KOPT-K1 (cell line): ENCODE data around the gene OR2H2.

Source experiments
- H3K27ac ChIP-seq: fragments of 200-600 bp; sonication (generic); 2 replicates; pipeline ENCODE4 v1.5.1; 2016; ENCODE audit warnings: antibody characterized with exemption, mild to moderate bottlenecking, low read depth, low read length; ENCODE audit not compliant: poor library complexity, severe bottlenecking
- H3K36me3 ChIP-seq: fragments of 200-600 bp; sonication (generic); 2 replicates; pipeline ENCODE4 v1.5.1; 2017; ENCODE audit warnings: antibody characterized with exemption, mild to moderate bottlenecking, low read length, moderate library complexity; ENCODE audit not compliant: insufficient read depth
- H3K9me3 ChIP-seq: fragments of 200-600 bp; sonication (generic); 2 replicates; pipeline ENCODE4 v1.5.1; 2017; ENCODE audit warnings: antibody characterized with exemption, low read length, mild to moderate bottlenecking; ENCODE audit not compliant: insufficient read depth, poor library complexity, severe bottlenecking

Gene OR2H2

DNA sequence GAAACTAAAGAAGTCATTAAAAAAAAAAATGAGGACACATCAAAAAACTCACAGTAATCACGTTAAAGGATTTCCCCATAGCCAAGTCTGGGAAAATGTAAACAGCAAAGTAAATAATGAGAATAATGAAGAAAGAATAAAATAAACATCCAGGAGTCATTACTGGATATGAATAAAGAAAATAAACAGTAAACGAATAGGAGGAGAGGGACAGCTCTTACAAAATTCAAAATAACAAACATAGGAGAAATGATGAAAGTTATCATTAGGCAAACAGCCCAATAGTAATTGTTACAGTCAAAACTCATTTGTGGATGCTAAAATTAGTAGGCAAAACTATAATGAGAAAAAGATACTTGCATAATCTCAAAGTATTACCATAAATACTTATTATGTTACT lies 17.4 kb upstream of the OR2H2 start:
- Histone ChIP-seq H3K36me3 (no peaks in the 10 kb centered on the region), H3K27ac (no peak overlapping the region)

DNA sequence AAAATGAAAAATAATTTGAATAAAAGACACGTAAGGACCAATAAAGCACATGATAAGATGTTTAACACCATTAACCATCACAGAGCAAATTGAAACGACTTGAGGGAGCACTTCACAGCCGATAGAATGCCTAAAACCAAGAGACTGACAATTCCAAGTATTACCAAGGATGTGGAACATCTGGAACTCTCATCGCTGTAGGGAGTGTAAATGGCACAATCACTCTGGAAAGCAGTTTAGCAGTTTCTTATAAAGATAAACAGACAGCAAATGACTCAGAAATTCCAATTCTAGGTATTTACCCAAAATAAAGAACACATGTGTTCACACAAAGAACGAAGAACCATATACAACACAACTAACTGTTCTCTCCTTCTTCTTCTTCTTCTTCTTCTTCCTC lies 16.9 kb upstream of the OR2H2 start:
- no peaks in the 10 kb centered on the region for H3K36me3 ChIP-seq
- H3K9me3 ChIP-seq: no peaks in the 10 kb centered on the region
- no peak overlapping the region for H3K27ac ChIP-seq

More for the DNA sequence above, 17.4 kb upstream of the OR2H2 start:
- H3K9me3 ChIP-seq: no peaks in the 10 kb centered on the region

DNA sequence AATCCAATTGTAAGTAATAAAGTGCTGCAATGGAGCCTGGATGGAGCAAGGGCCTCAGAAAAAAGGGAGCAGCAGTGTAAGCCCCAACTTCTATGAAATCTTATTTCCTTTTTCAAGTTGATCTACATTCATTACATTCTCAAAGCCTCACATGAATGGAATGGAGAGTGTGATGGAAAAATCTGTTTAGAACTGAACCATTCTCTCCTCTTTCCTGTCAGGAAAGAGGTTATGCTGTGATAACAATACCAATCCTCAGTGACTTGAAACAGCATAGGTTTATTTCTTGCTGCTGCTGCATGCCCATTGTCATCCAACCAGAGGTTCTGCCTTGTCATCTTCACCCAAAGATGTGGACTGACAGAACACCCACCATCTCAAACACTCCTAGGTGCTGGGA lies 8.9 kb upstream of the OR2H2 start:
- no peak overlapping the region for H3K27ac ChIP-seq
- H3K36me3 ChIP-seq: no peaks in the 10 kb centered on the region
- no peaks in the 10 kb centered on the region for H3K9me3 ChIP-seq

DNA sequence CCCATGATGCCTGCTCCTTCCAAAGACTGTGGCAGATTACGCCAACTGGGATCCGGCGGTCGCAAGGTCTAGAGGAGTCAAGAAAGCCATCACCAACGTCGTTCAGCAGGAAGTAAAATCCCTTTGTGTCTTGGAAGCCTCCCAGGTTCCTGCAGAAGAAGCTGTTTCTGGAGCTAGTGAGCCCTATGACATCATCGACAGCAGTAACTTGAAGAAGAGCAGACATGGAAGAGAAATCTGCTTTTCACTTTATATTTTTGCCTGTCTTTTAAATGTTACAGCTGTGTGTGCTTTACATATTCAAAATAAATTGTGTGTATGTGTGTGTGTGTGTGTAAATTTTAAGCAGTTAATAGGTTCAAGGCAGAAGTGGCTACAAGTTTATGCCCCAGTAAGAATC lies 7.4 kb upstream of the OR2H2 start:
- no peaks in the 10 kb centered on the region for H3K9me3 ChIP-seq
- no peak overlapping the region for H3K27ac ChIP-seq
- no peaks in the 10 kb centered on the region for H3K36me3 ChIP-seq

DNA sequence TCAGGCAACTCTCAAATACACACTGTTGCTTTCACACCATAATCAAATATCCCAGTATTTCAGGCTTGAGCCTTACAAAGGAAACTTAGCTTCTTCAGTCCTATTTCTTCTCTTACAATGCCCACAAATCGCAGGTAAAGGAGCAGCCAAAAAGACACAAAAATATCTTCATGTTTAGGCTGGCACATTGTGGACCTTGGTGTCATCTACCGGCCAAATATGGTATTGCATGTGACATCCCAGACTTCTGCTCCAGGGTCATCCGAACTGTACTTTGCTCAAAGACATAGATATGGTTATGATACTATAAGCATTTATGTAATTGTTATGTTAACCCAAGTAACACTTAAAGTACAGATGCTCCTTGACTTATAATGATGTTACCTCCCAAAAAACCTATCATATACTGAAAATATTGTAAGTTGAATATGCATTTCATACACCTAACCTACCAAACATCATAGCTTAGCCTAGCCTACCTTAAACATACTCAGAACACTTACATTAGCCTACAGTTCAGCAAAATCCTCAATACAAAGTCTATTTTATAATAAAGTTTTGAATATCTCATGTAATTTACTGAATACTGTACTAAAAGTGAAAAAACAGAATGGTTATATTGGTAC lies 4.6 kb downstream of the OR2H2 start:
- H3K9me3 ChIP-seq: no peaks in the 10 kb centered on the region
- no peak overlapping the region for H3K27ac ChIP-seq
- H3K36me3 ChIP-seq: no peaks in the 10 kb centered on the region

DNA sequence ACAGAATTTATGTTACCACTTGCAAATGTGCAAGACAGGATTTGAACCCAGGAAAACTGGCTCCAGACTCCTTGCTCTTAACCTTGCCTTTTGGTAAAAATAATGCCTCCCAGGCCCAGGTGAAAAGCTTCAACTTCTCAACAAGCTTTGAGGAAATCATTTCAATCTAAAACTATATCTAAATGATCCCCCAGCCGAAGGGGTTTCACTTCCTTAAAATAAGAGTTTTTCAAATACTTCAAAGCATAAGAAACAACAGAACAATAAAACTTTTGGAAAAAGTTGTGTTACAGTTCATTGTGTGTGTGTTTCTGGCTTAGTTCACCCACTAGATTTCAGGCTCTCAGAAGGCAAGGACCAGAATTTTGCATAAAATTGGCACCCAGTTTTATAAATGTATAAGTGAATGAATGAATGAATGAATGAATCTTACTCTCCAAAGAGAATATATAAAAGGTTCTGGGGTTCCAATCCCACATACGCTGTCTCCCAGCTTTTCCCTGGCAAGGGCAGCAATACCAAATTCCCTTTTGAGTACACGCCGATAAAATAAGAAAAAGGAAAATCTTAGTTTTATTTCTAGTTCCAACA lies 5.4 kb downstream of the OR2H2 start:
- H3K36me3 ChIP-seq: no peaks in the 10 kb centered on the region
- H3K9me3 ChIP-seq: no peaks in the 10 kb centered on the region
- H3K27ac ChIP-seq: no peak overlapping the region

DNA sequence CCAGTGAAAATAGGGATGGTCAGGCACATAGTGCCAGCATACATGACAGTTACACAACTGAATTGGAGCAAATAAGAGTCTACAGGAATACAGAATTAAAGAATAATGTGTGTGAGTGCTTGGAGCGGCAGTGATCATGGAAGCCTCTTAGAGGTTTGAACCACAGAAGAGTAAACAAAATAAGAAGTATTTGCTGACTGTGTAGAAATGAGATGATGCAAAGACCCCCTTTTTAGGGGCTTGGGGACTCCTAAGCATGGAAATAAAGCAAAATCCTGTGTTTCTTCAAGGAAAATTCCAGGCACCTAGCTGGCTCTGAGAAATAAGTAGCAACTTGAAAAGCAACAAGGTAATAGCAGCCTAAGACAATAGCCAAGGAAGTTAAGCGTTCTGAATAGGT lies 6.8 kb downstream of the OR2H2 start:
- Histone ChIP-seq H3K9me3 (no peaks in the 10 kb centered on the region), H3K27ac (no peak overlapping the region), H3K36me3 (no peaks in the 10 kb centered on the region)

DNA sequence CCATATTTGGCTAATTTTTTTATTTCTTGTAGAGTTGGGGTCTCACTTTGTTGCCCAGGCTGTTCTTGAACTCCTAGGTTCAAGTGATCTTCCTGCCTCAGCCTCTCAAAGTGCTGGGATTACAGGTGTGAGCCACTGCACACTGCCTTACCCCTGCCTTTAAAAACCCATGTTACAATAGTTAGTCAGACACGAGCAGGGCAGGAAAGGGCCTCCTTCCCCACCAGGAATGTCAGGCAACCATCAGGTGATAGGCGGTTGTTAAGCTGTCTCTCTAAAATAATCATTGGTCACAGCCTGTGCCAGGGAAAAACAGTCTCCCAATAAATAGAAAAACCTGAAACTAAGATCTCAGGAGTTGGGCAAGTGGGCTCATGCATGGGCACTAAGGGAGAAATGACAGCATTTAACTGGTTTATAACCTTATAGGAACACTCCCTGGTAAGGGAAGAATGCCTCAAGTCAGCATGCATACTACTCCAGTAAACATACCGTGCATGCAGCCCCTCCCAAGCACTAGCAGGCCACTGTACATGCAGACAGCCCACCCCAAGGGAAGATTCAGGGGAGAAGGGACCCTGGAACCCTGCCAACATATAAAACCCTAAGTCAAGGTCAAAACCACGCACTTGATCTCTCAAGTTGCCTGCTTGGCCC lies 8.4 kb downstream of the OR2H2 start:
- H3K36me3 ChIP-seq: no peaks in the 10 kb centered on the region
- H3K9me3 ChIP-seq: no peaks in the 10 kb centered on the region
- H3K27ac ChIP-seq: no peak overlapping the region

DNA sequence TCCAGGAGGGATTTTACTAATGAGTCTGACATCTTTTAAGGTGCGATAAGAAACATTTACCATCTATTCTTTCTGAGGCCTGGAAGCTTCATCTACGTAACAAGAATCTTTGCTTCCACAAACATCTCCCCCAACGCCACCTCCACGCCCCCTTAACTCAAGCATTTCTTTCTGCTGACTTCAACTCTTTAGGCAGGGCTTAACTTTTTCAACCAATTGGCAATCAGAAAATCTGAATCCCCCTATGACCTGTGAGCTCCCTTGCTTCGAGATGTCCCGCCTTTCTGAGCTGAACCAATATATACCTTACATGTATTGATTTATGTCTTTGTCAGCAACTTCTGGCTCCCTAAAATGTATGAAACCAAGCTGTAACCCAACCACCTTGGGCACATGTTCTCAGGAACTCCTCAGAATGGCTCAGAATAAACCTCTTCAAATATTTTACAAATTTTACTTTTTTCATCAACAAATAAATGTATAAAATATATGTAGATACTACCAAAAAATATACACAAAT lies 11.5 kb downstream of the OR2H2 start:
- no peak overlapping the region for H3K27ac ChIP-seq
- H3K36me3 ChIP-seq: no peaks in the 10 kb centered on the region

DNA sequence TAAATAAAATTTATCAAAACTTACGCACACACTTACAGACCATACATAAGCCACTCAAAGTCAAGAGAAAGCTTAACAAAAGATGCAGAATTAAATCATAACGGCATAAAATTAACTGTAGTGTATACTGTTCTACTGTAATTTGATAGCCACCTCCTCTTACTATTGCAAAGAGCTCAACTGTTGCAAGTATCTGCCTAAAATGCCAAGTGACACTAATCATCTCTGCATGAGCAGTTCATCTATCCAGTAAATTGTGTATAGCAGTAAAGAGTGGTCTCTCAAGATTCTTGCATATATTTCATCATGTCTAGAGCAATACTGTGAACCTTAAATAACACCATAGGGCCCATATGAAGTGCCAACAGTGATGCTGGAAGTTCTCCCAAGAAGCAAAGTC lies 12.3 kb downstream of the OR2H2 start:
- H3K36me3 ChIP-seq: no peaks in the 10 kb centered on the region
- no peak overlapping the region for H3K27ac ChIP-seq
- H3K9me3 ChIP-seq: no peaks in the 10 kb centered on the region

More for the DNA sequence above, 11.5 kb downstream of the OR2H2 start:
- H3K9me3 ChIP-seq: no peaks in the 10 kb centered on the region

DNA sequence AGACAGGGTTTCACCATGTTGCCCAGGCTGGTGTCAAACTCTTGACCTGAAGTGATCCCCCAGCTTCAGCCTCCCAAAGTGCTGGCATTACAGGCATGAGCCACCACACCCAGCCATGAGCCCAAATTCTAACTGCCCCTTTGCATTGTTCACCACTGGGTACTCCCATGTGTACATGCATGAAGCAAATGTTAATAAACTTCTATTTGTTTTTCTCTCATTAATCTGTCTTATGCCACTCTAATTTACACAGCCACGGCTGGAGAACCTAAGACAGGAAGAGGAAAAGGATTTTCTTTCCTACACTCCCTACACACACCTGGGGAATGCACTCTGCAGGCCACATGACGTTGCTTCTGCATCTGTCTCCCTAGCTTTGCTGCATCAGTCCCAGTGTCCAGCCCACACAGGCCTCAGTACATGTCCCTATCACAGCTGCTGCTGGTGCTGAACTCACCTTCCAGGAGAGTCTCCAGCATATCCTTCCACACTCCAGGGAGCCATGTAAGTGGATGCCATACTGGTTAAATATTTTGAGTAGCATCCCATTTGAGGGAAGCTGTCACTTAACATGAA lies 13.3 kb downstream of the OR2H2 start:
- Histone ChIP-seq H3K9me3 (no peaks in the 10 kb centered on the region), H3K27ac (no peak overlapping the region), H3K36me3 (no peaks in the 10 kb centered on the region)

DNA sequence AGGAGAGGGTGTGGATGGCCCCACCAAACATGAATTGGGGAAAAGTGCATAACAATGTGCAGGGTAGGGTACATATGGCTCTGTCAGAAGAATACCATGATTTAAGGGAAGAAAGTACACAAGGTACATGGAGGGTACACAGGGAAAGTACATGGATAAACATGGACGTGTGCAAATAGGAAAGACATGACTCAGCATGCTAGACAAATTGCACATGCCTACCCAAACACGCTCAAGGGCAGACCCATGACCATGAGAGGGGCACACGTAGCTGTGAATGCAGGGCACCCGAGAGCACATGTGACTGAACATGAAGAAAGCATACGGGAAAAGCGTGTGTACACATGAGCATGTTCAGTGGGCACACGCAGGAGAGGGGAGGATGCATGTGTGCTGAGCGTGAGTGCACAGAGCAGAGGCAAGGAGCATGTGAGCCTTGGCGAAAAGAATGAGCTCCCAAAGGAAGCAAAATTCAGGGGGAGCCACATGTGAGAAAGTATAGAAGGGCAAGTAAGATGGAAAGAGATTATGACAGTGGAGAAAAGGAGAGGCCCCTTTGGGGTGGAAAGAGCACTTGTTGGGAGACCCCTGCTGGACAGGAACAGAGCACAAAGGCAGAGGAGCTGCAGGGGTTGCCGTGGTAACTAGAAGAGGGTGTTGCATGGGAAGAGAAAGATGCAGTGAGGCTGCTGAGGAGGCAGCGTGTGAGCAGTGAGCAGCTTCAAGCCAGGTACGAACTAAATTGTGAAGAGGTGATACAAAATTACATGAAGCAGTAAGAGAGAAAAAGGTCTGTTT lies 17.8 kb downstream of the OR2H2 start:
- H3K27ac ChIP-seq: no peak overlapping the region
- no peaks in the 10 kb centered on the region for H3K9me3 ChIP-seq
- H3K36me3 ChIP-seq: no peaks in the 10 kb centered on the region

DNA sequence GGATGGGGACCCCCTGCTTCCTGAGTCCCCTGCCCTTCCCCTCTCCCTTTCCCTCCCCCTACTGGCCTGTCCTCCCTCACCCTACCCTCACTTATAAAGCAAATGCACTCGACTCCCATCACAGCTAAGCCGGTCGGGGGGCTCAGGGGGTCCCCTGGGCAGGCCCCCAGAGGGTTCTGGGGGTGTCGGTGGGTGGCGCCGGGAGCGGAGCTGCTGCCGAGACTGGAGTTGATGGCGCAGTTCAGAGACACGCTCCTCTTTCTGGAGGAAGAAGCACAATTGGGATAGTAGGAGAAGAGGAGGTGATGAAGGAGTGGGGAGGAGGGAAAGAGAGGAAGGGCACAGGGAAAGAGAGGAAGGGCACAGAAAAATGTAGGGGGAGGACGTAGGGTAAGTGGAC lies 18.5 kb downstream of the OR2H2 start:
- Histone ChIP-seq H3K27ac (no peak overlapping the region), H3K36me3 (no peaks in the 10 kb centered on the region), H3K9me3 (no peaks in the 10 kb centered on the region)

DNA sequence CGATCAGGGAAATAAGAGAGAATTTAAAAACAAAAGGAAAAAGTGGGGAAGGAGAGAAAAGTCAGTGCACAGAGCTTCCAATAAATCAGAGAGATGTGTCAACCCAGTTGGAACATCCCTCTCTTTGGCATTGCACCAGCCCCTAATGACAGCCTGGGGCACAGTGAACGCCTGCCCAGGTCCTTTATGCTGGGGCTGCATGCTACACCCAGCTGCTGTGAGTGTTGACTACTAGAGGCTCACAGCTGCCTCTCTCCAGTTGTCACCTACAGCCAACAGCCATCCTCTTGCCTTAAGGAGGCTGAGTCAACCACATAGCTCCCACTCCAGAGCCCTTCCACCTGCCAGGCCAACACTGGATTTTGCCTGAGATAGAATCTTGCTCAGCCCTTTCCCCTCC lies 19.0 kb downstream of the OR2H2 start:
- Histone ChIP-seq H3K27ac (no peak overlapping the region), H3K36me3 (no peaks in the 10 kb centered on the region), H3K9me3 (no peaks in the 10 kb centered on the region)

DNA sequence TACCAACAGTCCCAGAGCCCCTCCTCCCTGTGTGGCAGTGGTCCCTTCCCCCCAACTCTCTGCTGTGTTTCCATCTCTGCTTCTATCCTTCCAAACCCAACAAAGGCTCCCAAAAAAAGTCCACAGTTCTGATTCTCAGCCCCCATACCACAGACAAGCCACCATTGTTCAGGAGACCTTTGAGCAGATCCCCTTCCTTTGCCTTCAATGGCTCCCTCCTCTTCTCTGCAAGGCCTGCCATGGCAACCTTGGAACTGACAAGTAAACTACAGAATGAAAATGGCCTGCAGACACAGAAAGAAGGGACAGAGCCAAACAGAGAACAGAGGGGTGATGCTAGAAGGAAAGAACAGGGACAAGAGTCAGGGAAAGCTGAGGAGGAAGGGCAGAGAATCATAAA lies 23.2 kb downstream of the OR2H2 start:
- H3K36me3 ChIP-seq: no peaks in the 10 kb centered on the region
- no peak overlapping the region for H3K27ac ChIP-seq
- no peaks in the 10 kb centered on the region for H3K9me3 ChIP-seq
